ENCODE results near the gene CWC15.
"Not testable (repeated sequence)": the region's sequence is repeated elsewhere in the genome, so short reads cannot be mapped to it uniquely, and the experiment has no call there.

CWC15 gene

DNA sequence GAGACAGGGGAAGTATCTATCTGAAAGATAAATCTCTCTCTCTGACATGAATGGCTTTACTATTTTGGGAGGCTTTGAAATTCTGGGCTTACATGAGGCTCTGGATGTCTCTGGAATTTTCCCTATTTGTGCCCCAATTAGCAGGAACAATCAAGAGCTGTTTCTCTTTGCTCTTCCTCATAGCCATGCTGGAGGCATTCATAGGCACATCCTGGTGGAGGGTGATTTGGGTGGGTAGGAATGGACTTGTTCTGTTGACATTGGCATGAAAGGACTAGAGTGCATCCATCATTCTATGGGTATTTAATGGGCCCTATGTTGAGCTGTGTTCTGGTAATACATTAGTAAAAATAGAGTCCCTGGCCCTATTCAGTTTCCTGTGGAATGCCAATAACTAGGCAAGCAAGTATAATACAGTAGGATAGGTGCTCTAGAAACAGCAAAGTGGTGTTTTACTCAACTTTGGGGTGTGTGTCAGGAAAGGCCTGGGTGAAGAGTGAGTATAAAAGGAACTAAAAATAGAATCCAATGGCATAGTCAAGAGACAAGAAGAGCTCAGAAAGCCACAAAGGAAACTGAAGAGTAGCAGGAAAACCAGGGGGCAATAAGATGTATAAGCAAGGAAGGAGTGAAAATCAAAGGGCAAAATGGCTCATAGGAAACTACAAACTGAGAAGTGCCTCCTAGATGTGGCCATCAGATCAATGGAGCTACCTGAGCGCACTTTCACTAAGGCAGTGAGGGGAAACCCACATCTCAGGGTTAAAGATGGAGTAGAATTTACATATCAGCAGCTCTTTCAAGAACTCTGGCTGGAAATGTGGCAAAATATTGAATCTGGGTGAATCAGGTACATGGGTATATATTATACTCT is 45.0 kb downstream of the CWC15 start:
- H3K27ac ChIP-seq (ENCODE audit: low read length), result peak overlapping the region; percentile 70
- H3K9me3 ChIP-seq (ENCODE audit: control insufficient read depth in 1 of 2, low read length in 2 of 2), result no peaks in the 10 kb centered on the region

DNA sequence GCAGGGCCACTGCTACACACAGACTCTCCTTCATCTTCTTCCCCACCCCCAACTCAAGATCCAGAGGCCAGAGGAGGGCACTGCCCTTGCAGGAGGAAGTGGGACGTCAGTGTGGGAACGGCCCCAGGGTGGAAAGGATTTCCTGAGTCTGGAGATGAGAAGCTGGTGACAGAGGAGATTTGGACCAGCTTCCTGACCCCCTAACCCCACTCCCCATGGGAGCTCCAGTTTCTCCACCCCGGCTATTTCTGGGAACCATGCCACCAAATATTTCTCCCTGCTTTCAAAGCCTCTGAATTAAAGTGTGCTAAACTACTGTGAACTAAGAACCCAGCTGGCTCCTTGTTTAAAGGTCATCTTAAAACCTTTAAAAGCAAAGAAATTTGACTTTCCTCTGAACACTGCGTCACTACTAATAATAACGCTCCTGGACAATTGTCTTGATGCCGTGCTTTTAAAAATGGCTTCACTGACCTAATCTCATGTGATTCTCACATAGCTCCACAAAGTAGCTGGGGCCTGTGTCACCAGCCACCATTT is 46.6 kb downstream of the CWC15 start:
- peak overlapping the region; percentile 70 for H3K27ac ChIP-seq (ENCODE audit: low read length)
- H3K4me1 ChIP-seq (ENCODE audit: control insufficient read depth in 1 of 2, insufficient read depth in 2 of 2, low read length in 2 of 2), result peaks cover 16 to 22% of the 10 kb centered on the region in 2 donors
- H3K36me3 ChIP-seq (ENCODE audit: control insufficient read depth in 1 of 2, insufficient read depth in 2 of 2, low read length in 2 of 2), result no peaks in the 10 kb centered on the region
- no peaks in the 10 kb centered on the region for H3K9me3 ChIP-seq (ENCODE audit: control insufficient read depth in 1 of 2, low read length in 2 of 2)
- H3K4me3 ChIP-seq (ENCODE audit: low read depth in 1 of 2, low read length in 2 of 2), result no peak overlapping the region
- no peaks in the 10 kb centered on the region for H3K27me3 ChIP-seq (ENCODE audit: low read depth, low read length)

More for the DNA sequence above, 45.0 kb downstream of the CWC15 start:
- no peaks in the 10 kb centered on the region for H3K36me3 ChIP-seq (ENCODE audit: control insufficient read depth in 1 of 2, insufficient read depth in 2 of 2, low read length in 2 of 2)
- no peaks in the 10 kb centered on the region for H3K27me3 ChIP-seq (ENCODE audit: low read depth, low read length)
- no peak overlapping the region for H3K4me3 ChIP-seq (ENCODE audit: low read depth in 1 of 2, low read length in 2 of 2)
- H3K4me1 ChIP-seq (ENCODE audit: control insufficient read depth in 1 of 2, insufficient read depth in 2 of 2, low read length in 2 of 2), result peaks cover 16 to 26% of the 10 kb centered on the region in 2 donors

DNA sequence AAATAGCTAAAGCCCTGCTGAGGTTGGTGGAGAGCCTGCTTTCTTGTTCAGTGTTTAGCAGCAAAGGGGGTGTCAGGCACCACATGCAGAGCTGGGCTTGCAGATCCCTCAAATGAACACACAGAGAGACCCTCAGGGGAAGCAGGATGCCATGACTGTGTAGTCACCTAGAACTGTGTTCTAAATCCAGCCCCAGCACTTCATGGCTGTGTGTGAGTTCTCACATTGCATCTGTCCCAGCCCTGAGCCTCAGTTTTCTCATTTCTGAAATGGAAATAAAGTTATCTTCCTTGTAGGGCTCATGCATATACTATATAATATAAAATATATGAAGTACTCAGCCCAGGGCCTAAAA is 47.1 kb downstream of the CWC15 start:
- no peak overlapping the region for H3K27ac ChIP-seq (ENCODE audit: low read length)
- no peaks in the 10 kb centered on the region for H3K27me3 ChIP-seq (ENCODE audit: low read depth, low read length)
- no peaks in the 10 kb centered on the region for H3K36me3 ChIP-seq (ENCODE audit: control insufficient read depth in 1 of 2, insufficient read depth in 2 of 2, low read length in 2 of 2)
- H3K4me1 ChIP-seq (ENCODE audit: control insufficient read depth in 1 of 2, insufficient read depth in 2 of 2, low read length in 2 of 2), result peaks cover 16 to 22% of the 10 kb centered on the region in 2 donors
- no peaks in the 10 kb centered on the region for H3K9me3 ChIP-seq (ENCODE audit: control insufficient read depth in 1 of 2, low read length in 2 of 2)
- H3K4me3 ChIP-seq (ENCODE audit: low read depth in 1 of 2, low read length in 2 of 2), result no peak overlapping the region

DNA sequence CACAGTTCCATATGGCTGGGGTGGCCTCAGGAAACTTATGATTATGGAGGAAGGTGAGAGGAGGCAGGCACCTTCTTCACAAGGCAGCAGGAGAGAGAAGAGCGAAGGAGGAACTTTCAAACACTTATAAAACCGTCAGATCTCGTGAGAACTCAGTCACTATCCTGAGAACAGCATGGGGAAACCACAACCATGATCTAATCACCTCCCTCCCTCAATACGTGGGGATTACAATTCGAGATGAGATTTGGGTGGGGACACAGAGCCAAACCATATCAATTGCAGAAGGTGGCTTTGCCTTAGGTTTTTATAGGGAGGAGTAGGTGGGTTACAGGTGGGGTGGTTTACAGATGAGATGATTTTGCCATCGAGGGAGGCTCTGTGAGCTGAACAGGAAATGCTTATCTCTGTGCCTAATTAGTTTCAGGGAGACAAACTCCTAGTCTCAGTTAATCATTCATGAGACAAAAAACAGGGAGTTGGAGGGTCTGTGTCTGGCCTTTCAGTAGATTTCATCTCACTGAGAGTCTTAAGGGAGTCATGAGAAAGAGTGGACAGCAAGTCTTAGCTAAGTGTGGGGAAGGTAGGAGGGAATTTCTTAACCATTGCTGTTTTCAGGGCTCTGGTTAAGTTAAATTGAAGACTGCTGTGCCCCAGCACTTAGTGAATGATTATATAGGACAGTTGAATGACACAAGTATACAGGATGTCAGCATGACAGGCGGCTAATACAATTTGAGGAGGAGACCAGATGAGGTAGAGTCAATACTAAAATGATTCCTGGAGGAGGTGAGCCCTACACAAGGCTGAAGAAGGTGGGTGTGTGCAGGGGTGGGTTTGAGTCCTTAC is 47.7 kb downstream of the CWC15 start:
- H3K4me1 ChIP-seq (ENCODE audit: control insufficient read depth in 1 of 2, insufficient read depth in 2 of 2, low read length in 2 of 2), result peaks cover 16 to 22% of the 10 kb centered on the region in 2 donors
- H3K36me3 ChIP-seq (ENCODE audit: control insufficient read depth in 1 of 2, insufficient read depth in 2 of 2, low read length in 2 of 2), result no peaks in the 10 kb centered on the region

DNA sequence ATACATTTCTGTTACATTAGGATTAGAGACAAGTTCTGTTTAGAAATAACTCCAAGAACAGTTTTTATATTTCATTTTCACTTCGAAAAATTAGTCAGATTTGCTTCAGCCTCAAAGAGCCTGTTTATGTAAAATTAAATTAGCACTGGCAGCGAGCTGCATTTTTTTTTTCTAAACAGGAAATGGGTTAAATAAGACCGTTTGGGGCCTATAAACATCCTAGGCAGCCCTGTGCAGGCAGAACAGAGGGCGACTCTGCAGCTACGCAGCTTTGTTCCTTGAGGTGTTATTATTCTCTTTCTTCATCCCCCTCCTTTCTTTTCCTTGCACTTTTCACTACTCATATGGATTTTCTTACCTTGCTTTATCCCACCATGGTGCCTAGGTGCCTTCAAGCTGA is 48.7 kb downstream of the CWC15 start:
- no peaks in the 10 kb centered on the region for H3K27me3 ChIP-seq (ENCODE audit: low read depth, low read length)
- H3K36me3 ChIP-seq (ENCODE audit: control insufficient read depth in 1 of 2, insufficient read depth in 2 of 2, low read length in 2 of 2), result no peaks in the 10 kb centered on the region
- no peak overlapping the region for H3K27ac ChIP-seq (ENCODE audit: low read length)
- no peak overlapping the region for H3K4me3 ChIP-seq (ENCODE audit: low read depth in 1 of 2, low read length in 2 of 2)
- H3K4me1 ChIP-seq (ENCODE audit: control insufficient read depth in 1 of 2, insufficient read depth in 2 of 2, low read length in 2 of 2), result peaks cover 16 to 22% of the 10 kb centered on the region in 2 donors
- H3K9me3 ChIP-seq (ENCODE audit: control insufficient read depth in 1 of 2, low read length in 2 of 2), result no peaks in the 10 kb centered on the region

More for the DNA sequence above, 47.7 kb downstream of the CWC15 start:
- Histone ChIP-seq H3K27ac (ENCODE audit: low read length) (no peak overlapping the region), H3K27me3 (ENCODE audit: low read depth, low read length) (no peaks in the 10 kb centered on the region), H3K9me3 (ENCODE audit: control insufficient read depth in 1 of 2, low read length in 2 of 2) (no peaks in the 10 kb centered on the region), H3K4me3 (ENCODE audit: low read depth in 1 of 2, low read length in 2 of 2) (no peak overlapping the region)

DNA sequence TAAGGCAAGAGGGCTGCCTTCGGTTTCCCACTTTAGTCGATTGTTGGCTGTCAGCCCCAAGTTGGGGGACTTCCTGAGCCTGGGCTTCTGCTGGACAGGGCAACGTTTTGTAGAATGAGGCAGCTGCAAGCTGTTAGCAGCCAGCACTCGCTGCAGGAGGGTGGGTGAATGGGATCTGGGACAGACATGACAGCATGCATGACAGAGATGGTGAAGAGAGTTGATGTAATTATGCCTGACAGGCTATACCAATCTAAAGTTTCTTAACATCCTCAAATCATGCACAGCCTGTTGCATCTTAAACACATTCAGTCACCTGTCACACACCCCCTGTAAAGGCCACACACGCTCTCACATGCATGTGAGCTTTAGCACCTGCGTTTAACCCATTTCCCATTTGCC is 49.2 kb downstream of the CWC15 start:
- H3K4me1 ChIP-seq (ENCODE audit: control insufficient read depth in 1 of 2, insufficient read depth in 2 of 2, low read length in 2 of 2), result peaks cover 16 to 22% of the 10 kb centered on the region in 2 donors
- no peaks in the 10 kb centered on the region for H3K36me3 ChIP-seq (ENCODE audit: control insufficient read depth in 1 of 2, insufficient read depth in 2 of 2, low read length in 2 of 2)
- H3K4me3 ChIP-seq (ENCODE audit: low read depth in 1 of 2, low read length in 2 of 2), result no peak overlapping the region
- H3K27ac ChIP-seq (ENCODE audit: low read length), result no peak overlapping the region
- H3K9me3 ChIP-seq (ENCODE audit: control insufficient read depth in 1 of 2, low read length in 2 of 2), result no peaks in the 10 kb centered on the region
- H3K27me3 ChIP-seq (ENCODE audit: low read depth, low read length), result no peaks in the 10 kb centered on the region

DNA sequence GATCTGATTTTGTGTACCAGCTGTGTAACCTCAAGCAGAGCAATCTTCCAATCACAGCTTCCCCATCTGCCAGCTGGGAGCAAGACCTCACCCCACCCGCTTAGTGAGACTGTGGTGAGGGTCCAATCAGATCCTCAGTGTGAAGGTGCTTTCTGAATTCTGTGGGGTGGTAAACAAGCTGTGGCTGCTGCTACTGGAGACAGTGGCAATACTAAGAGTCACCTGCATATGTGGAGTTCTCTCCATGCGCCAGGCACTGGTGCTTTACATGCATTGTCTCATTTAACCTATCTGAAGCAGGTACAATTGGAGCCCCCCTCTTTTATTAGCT is 50.4 kb downstream of the CWC15 start:
- H3K27ac ChIP-seq (ENCODE audit: low read length), result no peak overlapping the region
- H3K4me1 ChIP-seq (ENCODE audit: control insufficient read depth in 1 of 2, insufficient read depth in 2 of 2, low read length in 2 of 2), result peaks cover 11 to 16% of the 10 kb centered on the region in 2 donors
- H3K4me3 ChIP-seq (ENCODE audit: low read depth in 1 of 2, low read length in 2 of 2), result no peak overlapping the region
- H3K27me3 ChIP-seq (ENCODE audit: low read depth, low read length), result no peaks in the 10 kb centered on the region
- H3K9me3 ChIP-seq (ENCODE audit: control insufficient read depth in 1 of 2, low read length in 2 of 2), result no peaks in the 10 kb centered on the region
- no peaks in the 10 kb centered on the region for H3K36me3 ChIP-seq (ENCODE audit: control insufficient read depth in 1 of 2, insufficient read depth in 2 of 2, low read length in 2 of 2)

DNA sequence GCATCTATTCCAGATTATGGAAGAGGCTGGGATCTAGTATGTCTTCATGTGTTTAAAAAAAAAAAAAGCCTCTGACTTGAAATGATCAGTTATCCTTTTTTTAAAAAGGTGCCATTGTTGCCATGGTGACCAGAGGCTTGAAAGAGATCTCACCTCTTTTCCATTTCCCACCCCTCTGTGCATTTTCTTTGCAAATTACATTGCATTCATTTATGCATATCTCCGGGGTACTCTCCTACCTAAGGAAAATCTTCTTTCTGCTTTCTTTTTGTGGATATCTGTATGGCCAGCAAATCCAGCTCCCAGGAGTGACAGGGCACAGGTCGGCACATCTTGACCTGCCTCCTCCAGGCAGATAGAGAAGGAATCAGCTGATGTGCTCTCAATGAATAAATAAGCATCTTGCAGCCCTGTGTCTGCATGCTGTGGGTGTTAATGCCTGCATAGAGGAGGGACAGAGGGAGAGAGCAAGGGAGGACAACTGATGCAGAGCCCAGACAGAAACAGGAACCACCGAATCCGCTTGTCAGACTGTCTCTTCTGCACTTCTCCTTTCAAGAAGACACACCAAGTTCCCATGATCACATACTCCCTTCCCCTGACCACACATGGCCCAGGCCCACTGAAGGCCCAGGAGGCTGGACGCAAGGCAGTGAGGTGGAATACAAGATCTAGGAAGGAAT is 50.9 kb downstream of the CWC15 start:
- Histone ChIP-seq H3K4me3 (ENCODE audit: low read depth in 1 of 2, low read length in 2 of 2) (no peak overlapping the region), H3K4me1 (ENCODE audit: control insufficient read depth in 1 of 2, insufficient read depth in 2 of 2, low read length in 2 of 2) (peaks cover 7 to 11% of the 10 kb centered on the region in 2 donors), H3K27ac (ENCODE audit: low read length) (no peak overlapping the region), H3K9me3 (ENCODE audit: control insufficient read depth in 1 of 2, low read length in 2 of 2) (no peaks in the 10 kb centered on the region), H3K36me3 (ENCODE audit: control insufficient read depth in 1 of 2, insufficient read depth in 2 of 2, low read length in 2 of 2) (no peaks in the 10 kb centered on the region), H3K27me3 (ENCODE audit: low read depth, low read length) (no peaks in the 10 kb centered on the region)

DNA sequence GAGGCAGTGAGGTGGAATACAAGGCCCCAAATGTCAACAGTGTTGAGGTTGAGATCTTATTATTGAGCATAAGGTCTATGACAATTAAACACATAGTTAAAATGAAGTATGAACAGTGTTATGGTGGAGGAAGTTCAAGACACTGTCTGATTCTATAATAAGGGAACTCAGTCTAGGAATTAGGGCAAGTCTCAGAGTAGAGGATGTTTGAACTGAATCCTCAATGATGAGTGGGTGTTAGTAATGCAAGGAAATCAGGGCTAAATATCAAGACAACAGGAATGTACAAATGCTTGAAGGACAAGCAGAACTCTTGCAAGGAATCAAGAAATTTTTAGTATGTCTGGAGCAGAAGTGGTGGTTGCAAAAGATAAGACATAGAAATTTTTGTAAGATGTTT is 53.0 kb downstream of the CWC15 start:
- Histone ChIP-seq H3K9me3 (ENCODE audit: control insufficient read depth in 1 of 2, low read length in 2 of 2) (no peaks in the 10 kb centered on the region), H3K27me3 (ENCODE audit: low read depth, low read length) (no peaks in the 10 kb centered on the region)

DNA sequence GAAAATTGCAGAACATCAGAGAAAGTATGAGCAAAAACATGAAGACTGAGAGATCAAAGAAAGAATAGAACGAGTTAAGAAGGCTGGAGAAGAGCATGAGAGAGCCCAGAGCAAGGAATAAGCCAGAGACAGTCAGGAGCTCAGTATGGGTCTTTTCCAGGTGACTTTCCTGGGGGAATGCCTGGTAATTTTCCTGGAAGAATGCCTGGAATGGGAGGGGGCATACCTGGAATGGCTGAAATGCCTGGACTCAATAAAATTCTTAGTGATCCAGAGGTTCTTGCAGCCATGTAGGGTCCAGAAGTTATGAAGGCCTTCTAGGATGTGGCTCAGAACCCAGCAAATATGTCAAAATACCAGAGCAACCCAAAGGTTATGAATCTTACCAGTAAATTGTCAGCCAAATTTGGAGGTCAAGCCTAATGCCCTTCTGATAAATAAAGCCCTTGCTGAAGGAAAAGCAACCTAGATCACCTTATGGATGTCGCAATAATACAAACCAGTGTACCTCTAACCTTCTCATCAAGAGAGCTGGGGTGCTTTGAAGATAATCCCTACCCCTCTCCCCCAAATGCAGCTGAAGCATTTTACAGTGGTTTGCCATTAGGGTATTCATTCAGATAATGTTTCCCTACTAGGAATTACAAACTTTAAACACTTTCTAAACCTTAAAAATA is 59.5 kb downstream of the CWC15 start:
- not testable (repeated sequence) for H3K27me3 ChIP-seq (ENCODE audit: low read depth, low read length); H3K9me3 ChIP-seq (ENCODE audit: control insufficient read depth in 1 of 2, low read length in 2 of 2); H3K27ac ChIP-seq (ENCODE audit: low read length); H3K36me3 ChIP-seq (ENCODE audit: control insufficient read depth in 1 of 2, insufficient read depth in 2 of 2, low read length in 2 of 2); H3K4me3 ChIP-seq (ENCODE audit: low read depth in 1 of 2, low read length in 2 of 2); H3K4me1 ChIP-seq (ENCODE audit: control insufficient read depth in 1 of 2, insufficient read depth in 2 of 2, low read length in 2 of 2)

More for the DNA sequence above, 53.0 kb downstream of the CWC15 start:
- no peak overlapping the region for H3K4me3 ChIP-seq (ENCODE audit: low read depth in 1 of 2, low read length in 2 of 2)
- H3K4me1 ChIP-seq (ENCODE audit: control insufficient read depth in 1 of 2, insufficient read depth in 2 of 2, low read length in 2 of 2), result no peaks in the 10 kb centered on the region
- no peaks in the 10 kb centered on the region for H3K36me3 ChIP-seq (ENCODE audit: control insufficient read depth in 1 of 2, insufficient read depth in 2 of 2, low read length in 2 of 2)
- no peak overlapping the region for H3K27ac ChIP-seq (ENCODE audit: low read length)

Data from muscle layer of duodenum (tissue), 2 donors.